Esophagus muscularis mucosa (tissue), 4 donors: ENCODE data around the gene DRAP1. TPM values are rescaled to one million over a fixed set of nuclear protein-coding genes. Genes with fewer than 3 reads are reported as not detected.

Experiments used
- DNase-seq: peaks from one replicate; pipeline ENCODE4 v3.0.0-alpha.2; 2017; ENCODE audit errors: extremely low spot score
- H3K27ac ChIP-seq, 4 donors: fragments of 200-600 bp; sonication (generic); replicated peaks in 1 of 4; 1 replicate in 3 of 4; 2 replicates in 1 of 4; pipeline ENCODE4 v1.5.1; 2016 to 2019; ENCODE audit warnings: mild to moderate bottlenecking in 1 of 4
- H3K27me3 ChIP-seq, 4 donors: fragments of 200-600 bp; sonication (generic); one replicate each; pipeline versions ENCODE4 v1.5.1 to v1.6.0; 2016 to 2019
- H3K36me3 ChIP-seq, 4 donors: fragments of 200-600 bp; sonication (generic); one replicate each; pipeline ENCODE4 v1.5.1; 2016 to 2019
- H3K4me1 ChIP-seq, 4 donors: fragments of 200-600 bp; sonication (generic); one replicate each; pipeline ENCODE4 v1.5.1; 2016 to 2019
- H3K4me3 ChIP-seq, 4 donors: fragments of 200-600 bp; sonication (generic); 1 replicate in 2 of 4; 2 replicates in 2 of 4; pipeline ENCODE4 v1.5.1; 2016 to 2019; ENCODE audit warnings: mild to moderate bottlenecking in 4 of 4, moderate library complexity in 1 of 4
- H3K9me3 ChIP-seq, 4 donors: fragments of 200-600 bp; sonication (generic); 1 replicate in 3 of 4; 2 replicates in 1 of 4; pipeline ENCODE4 v1.5.1; 2016 to 2019
- CTCF ChIP-seq, 3 experiments: fragments of 200-600 bp in 2 of 3; fragments of 450-650 bp in 1 of 3; sonication (generic) in 2 of 3; IDR thresholded peaks; one replicate each; pipeline ENCODE4 v1.5.1; 2017 to 2019; ENCODE audit warnings: antibody characterized with exemption in 3 of 3, mild to moderate bottlenecking in 2 of 3, moderate library complexity in 1 of 3
- EP300 ChIP-seq: sonication (generic); formaldehyde crosslinking; IDR thresholded peaks from one replicate; pipeline ENCODE4 v1.6.1; 2017; ENCODE audit warnings: antibody characterized with exemption
- POLR2A ChIP-seq: fragments of 450-650 bp; IDR thresholded peaks from one replicate; pipeline ENCODE4 v1.6.1; 2017; ENCODE audit warnings: antibody characterized with exemption, moderate library complexity, mild to moderate bottlenecking, low read depth
- POLR2AphosphoS5 ChIP-seq, 2 donors: sonication (generic); formaldehyde crosslinking; IDR thresholded peaks; one replicate each; pipeline ENCODE4 v1.6.1; 2017; ENCODE audit warnings: antibody characterized with exemption in 2 of 2
- WGBS: methylation state at CpG from one replicate; pipeline ENCODE4 v1.1.5; 2018; 5-methylcytosine and 5-hydroxymethylcytosine counted together
- intact Hi-C: fragments of 100-400 bp; cut with DNase I; formaldehyde crosslinking; loops from one replicate; pipeline ENCODE4 v1.15.1; 2023
- total RNA-seq, 4 donors: library from RNA; depleted of rRNA; stranded (reverse); fragments of >200 nt; gene quantifications; one replicate each; pipeline versions ENCODE4 v1.1.0 to v1.2.1, GENCODE V29; 2016

The DRAP1 gene
- total RNA-seq, 4 donors from 2014 or later, result 78.4 to 122 (median 101) TPM

GRCh38 chr11:65907878-65908277, 11.3 kb upstream of the DRAP1 start:
- Histone ChIP-seq H3K9me3 (no peaks in the 10 kb centered on the region), H3K4me3 (no peak overlapping the region), H3K36me3 (no peaks in the 10 kb centered on the region), H3K27ac (no peak overlapping the region), H3K27me3 (no peaks in the 10 kb centered on the region), H3K4me1 (peaks cover 11 to 18% (median 14%) of the 10 kb centered on the region in 4 donors)
- intact Hi-C loops, result no loop called here
- WGBS, result 93% methylated on average over 6 of the region's 6 CpGs
- DNase-seq, result no peak
- TF ChIP-seq EP300 (no peak), POLR2AphosphoS5 (IDR thresholded peaks at IDR 0.05) (no peak), POLR2A (no peak), CTCF (IDR thresholded peaks at IDR 0.05) (no peak)

GRCh38 chr11:65911682-65912568, 7.3 kb upstream of the DRAP1 start:
- H3K27me3 ChIP-seq, result no peaks in the 10 kb centered on the region
- H3K36me3 ChIP-seq, result peaks cover 0 to 2% (median 0%) of the 10 kb centered on the region in 4 donors
- H3K4me3 ChIP-seq, result no peak overlapping the region
- peaks cover 36 to 48% (median 43%) of the 10 kb centered on the region in 4 donors for H3K4me1 ChIP-seq
- intact Hi-C loops, result no loop called here
- WGBS, result 23% methylated on average over 13 of the region's 14 CpGs
- no peaks in the 10 kb centered on the region for H3K9me3 ChIP-seq
- DNase-seq, result no peak
- TF ChIP-seq POLR2AphosphoS5 (IDR thresholded peaks at IDR 0.05), result peak; percentile 51 to 63
- TF ChIP-seq CTCF (IDR thresholded peaks at IDR 0.05), result peak in 2 of 3 experiments; percentile 40
- TF ChIP-seq POLR2A, result no peak
- no peak for TF ChIP-seq EP300
- H3K27ac ChIP-seq, result no peak overlapping the region

- WGBS, result 27% methylated on average over 3 of the region's 4 CpGs
- H3K4me1 ChIP-seq, result peaks cover 45 to 57% (median 52%) of the 10 kb centered on the region in 4 donors
- H3K36me3 ChIP-seq, result peaks cover 0 to 9% (median 0%) of the 10 kb centered on the region in 4 donors
- H3K9me3 ChIP-seq, result no peaks in the 10 kb centered on the region
- no peaks in the 10 kb centered on the region for H3K27me3 ChIP-seq
- no peak overlapping the region for H3K4me3 ChIP-seq
- no peak for DNase-seq
- TF ChIP-seq CTCF (IDR thresholded peaks at IDR 0.05) (no peak), POLR2A (no peak), EP300 (no peak), POLR2AphosphoS5 (IDR thresholded peaks at IDR 0.05) (no peak)
- intact Hi-C loops, result no loop called here
- H3K27ac ChIP-seq, result peak overlapping the region in 1 of 4 donors; percentile 13
Observed at GRCh38 chr11:65912845-65913244, 6.4 kb upstream of the DRAP1 start.

GRCh38 chr11:65915101-65915820, 4.0 kb upstream of the DRAP1 start:
- Histone ChIP-seq H3K4me3 (peak overlapping the region; percentile 16 to 27 (median 19)), H3K27ac (peak overlapping the region; percentile 91 to 99 (median 94)), H3K9me3 (no peaks in the 10 kb centered on the region), H3K36me3 (peaks cover 0 to 9% (median 0%) of the 10 kb centered on the region in 4 donors), H3K4me1 (peaks cover 51 to 70% (median 64%) of the 10 kb centered on the region in 4 donors), H3K27me3 (no peaks in the 10 kb centered on the region)
- no peak for TF ChIP-seq POLR2A
- TF ChIP-seq POLR2AphosphoS5 (IDR thresholded peaks at IDR 0.05), result no peak
- no peak for TF ChIP-seq EP300
- TF ChIP-seq CTCF (IDR thresholded peaks at IDR 0.05), result no peak
- intact Hi-C loops, result no loop called here
- 80% methylated on average over 8 of the region's 10 CpGs for WGBS
- DNase-seq, result no peak
